Testis (tissue), 2 donors: ENCODE results near the gene EDAR.

ENCODE experiments used
- CTCF ChIP-seq, 3 experiments: fragments of 450-650 bp in 2 of 3; fragments of 200-600 bp in 1 of 3; sonication (generic) in 1 of 3; IDR thresholded peaks; one replicate each; pipeline ENCODE4 v1.5.1; 2016 to 2019; ENCODE audit warnings: antibody characterized with exemption in 3 of 3, mild to moderate bottlenecking in 2 of 3, moderate library complexity in 1 of 3
- POLR2A ChIP-seq: fragments of 450-650 bp; IDR thresholded peaks from one replicate; pipeline ENCODE4 v1.6.1; 2017; ENCODE audit warnings: antibody characterized with exemption, mild to moderate bottlenecking, moderate library complexity

GRCh38 chr2:108927936-108928659, 60.9 kb downstream of the EDAR start:
- TF ChIP-seq CTCF (IDR thresholded peaks at IDR 0.05): peak; percentile 50 to 84 (median 66)
- no peak for TF ChIP-seq POLR2A
